ENCODE measurements around the gene UQCC2. TPM values are rescaled to one million over a fixed set of nuclear protein-coding genes. Genes with fewer than 3 reads are reported as not detected.
A peak's percentile ranks its signal among the peaks of the same experiment; 100 is the strongest.

UQCC2 gene
- total RNA-seq, 1 donor from 2014 or later: 209 TPM

- DNase-seq (ENCODE audit: low spot score): no peak
- intact Hi-C loops (cut with DNase I): loop anchor here (1.0 kb wide), 1 partner anchor 17 kb away; no protein-coding TSS in a partner anchor
Measured at GRCh38 chr6:33744895-33745546, 33.5 kb upstream of the UQCC2 start.

- intact Hi-C loops (cut with DNase I): loop anchor here (1.0 kb wide), 1 partner anchor 18 kb away; no protein-coding TSS in a partner anchor
- peak; percentile 85 for DNase-seq (ENCODE audit: low spot score)
Measured at GRCh38 chr6:33744001-33744848, 32.7 kb upstream of the UQCC2 start.

DNA sequence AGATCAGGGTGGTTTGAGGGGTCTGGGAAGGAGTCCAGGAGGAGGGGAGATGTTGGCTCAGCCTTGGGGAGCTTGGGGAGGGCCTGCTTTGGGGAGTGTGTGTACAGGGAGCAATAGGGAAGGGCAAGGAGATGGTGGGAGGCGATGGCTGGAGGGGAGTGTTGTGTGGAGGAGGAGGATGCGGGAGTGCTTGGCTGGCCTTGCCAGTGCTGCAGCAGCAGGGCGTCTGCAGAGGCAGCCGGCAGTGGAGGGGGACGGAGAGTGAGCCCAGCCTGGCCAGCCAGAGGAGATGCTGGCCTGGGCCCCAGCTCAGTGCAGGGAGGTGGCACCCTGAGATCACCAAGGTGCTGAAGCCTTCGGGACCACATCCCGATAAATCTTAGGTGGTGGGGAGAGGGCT, 31.3 kb upstream of the UQCC2 start:
- intact Hi-C loops (cut with DNase I): no loop called here
- DNase-seq (ENCODE audit: low spot score): no peak

- DNase-seq (ENCODE audit: low spot score): no peak
- intact Hi-C loops (cut with DNase I): no loop called here
Measured at GRCh38 chr6:33742092-33742491, 30.6 kb upstream of the UQCC2 start.

GRCh38 chr6:33740794-33741193, 29.3 kb upstream of the UQCC2 start:
- DNase-seq (ENCODE audit: low spot score): no peak
- intact Hi-C loops (cut with DNase I): no loop called here

GRCh38 chr6:33740204-33740608, 28.7 kb upstream of the UQCC2 start:
- DNase-seq (ENCODE audit: low spot score): peak; percentile 82
- intact Hi-C loops (cut with DNase I): no loop called here

GRCh38 chr6:33739571-33739970, 28.1 kb upstream of the UQCC2 start:
- DNase-seq (ENCODE audit: low spot score): no peak
- intact Hi-C loops (cut with DNase I): no loop called here

- DNase-seq (ENCODE audit: low spot score): no peak
- intact Hi-C loops (cut with DNase I): no loop called here
Measured at GRCh38 chr6:33738879-33739278, 27.4 kb upstream of the UQCC2 start.

DNA sequence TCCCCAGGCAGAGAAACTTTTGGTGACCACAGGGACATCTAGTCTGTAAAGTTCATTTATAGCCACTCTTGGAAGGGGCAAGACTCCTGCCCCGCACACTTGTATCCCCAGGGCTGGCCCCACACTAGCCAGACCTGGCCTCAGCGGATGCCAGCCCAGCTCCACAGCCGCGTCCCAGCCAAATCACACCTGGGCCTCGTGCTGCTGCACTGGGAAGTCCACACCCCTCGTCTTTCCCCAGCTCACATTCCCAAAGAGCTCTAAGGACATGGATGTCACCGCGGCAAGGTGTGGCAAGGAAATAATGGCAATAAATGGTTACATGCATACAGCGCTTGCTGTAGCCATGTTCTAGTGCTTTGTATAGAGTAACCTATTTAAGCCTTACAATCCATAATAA, 26.7 kb upstream of the UQCC2 start:
- intact Hi-C loops (cut with DNase I): no loop called here
- DNase-seq (ENCODE audit: low spot score): no peak

DNA sequence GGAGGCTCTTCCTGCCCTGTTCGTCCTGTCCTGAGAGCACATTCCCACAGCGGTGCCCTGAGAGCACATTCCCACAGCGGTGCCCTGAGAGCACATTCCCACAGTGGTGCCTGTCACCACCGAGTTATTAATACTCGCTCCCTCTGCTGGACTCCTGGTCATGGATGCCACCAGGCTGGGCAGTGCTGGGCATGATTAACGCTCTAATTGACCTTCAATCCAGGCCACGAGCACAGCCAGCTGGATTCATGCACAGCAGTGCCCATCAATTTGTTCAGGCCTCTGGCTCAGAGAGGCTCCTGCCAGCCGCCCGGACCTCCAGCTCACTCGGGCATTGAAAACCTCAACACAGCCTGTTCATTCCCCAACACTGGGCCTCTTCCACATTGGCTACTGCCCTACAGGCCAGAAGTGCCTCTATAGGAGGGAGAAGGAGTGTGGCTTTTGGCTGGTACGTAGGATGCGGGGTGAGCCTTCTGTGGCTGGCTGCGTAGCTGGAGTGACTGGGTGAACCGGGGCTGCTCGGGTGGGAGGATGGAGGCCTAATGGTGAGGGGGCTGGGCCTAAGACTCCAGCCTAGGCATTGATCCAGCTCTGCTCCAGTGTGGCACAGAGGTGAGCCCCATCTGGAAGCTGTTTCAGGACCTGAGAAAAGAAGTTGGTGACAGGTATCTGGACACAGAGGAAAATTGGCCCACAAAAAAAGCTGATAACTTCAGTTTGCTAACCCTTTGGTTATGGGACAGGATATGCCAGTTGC, 25.9 kb upstream of the UQCC2 start:
- DNase-seq (ENCODE audit: low spot score): peak; percentile 81
- intact Hi-C loops (cut with DNase I): no loop called here

GRCh38 chr6:33735216-33735615, 23.7 kb upstream of the UQCC2 start:
- no peak for DNase-seq (ENCODE audit: low spot score)

DNA sequence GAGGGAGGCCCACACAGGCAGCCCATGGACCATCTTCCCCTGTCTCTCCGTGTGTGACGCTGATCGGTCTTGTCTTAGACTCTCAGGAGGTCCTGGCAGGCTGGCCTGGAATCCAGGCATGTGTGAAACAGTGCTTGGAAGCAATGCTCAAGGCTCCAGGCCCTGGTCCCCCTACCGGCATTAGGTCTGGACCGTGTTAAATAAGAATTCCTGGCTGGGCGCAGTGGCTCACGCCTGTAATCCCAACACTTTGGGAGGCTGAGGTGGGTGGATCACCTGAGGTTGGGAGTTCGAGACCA, 22.2 kb upstream of the UQCC2 start:
- intact Hi-C loops (cut with DNase I): no loop called here
- DNase-seq (ENCODE audit: low spot score): no peak

More at GRCh38 chr6:33735216-33735615, 23.7 kb upstream of the UQCC2 start:
- intact Hi-C loops (cut with DNase I): no loop called here

GRCh38 chr6:33732817-33733708, 21.6 kb upstream of the UQCC2 start:
- DNase-seq (ENCODE audit: low spot score): no peak
- intact Hi-C loops (cut with DNase I): no loop called here

- intact Hi-C loops (cut with DNase I): no loop called here
- no peak for DNase-seq (ENCODE audit: low spot score)
Measured at GRCh38 chr6:33732385-33732784, 20.9 kb upstream of the UQCC2 start.

DNA sequence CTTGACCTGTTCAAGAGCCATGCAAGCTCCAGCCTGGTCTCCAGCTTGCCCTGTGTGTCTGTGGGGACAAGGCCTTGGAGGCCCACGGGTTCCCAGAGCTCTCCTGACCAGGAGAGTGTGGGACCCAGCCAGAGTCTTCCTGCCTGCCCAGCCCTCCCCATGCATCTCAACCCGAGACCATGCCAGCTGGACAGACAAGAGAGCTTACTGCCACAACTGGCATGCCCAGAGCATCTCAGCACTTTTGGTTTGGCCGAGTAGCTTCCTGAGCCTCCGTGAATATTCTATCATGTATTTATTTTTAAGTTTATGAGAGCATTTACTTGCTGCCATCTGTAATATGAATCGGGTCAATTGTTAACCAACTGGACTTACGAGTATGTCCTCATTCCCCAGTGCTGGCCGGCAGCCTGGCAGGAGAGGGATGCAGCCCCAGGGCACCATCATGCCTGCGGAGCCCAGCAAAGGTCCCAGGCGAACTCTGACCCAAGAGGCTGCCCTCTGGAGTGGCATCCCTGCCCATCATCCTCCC, 20.3 kb upstream of the UQCC2 start:
- intact Hi-C loops (cut with DNase I): no loop called here
- DNase-seq (ENCODE audit: low spot score): no peak

GRCh38 chr6:33731035-33731434, 19.5 kb upstream of the UQCC2 start:
- no peak for DNase-seq (ENCODE audit: low spot score)
- intact Hi-C loops (cut with DNase I): no loop called here

- intact Hi-C loops (cut with DNase I): no loop called here
- no peak for DNase-seq (ENCODE audit: low spot score)
Measured at GRCh38 chr6:33730611-33731010, 19.1 kb upstream of the UQCC2 start.

DNA sequence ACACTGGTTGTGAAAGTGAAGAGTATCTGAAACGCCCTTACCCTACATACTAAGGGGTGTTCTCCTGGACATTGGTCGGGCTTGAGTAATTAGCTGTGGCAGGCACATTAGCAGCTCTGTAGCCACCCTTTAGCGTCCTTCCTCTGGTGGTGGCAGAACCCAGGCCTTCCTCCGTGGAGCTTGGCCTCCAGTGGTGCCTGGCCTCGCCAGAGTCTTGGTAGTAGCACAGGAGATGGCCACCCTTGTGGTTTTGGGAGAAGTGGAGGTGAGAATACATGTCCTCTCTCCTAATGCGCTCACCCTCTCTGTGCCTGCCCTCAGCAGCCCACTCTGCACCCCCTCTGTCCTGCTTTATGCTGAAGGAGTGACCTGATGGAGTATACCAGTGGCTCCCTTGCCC, 17.6 kb upstream of the UQCC2 start:
- intact Hi-C loops (cut with DNase I): no loop called here
- no peak for DNase-seq (ENCODE audit: low spot score)

GRCh38 chr6:33728438-33728837, 16.9 kb upstream of the UQCC2 start:
- no peak for DNase-seq (ENCODE audit: low spot score)
- intact Hi-C loops (cut with DNase I): no loop called here

Measured in cardiac septum (tissue), 1 donor.